ENCODE data around the gene TMEM196. TPM values are rescaled to one million over a fixed set of nuclear protein-coding genes. Genes with fewer than 3 reads are reported as not detected.
A peak's percentile ranks its signal among the peaks of the same experiment; 100 is the strongest.

Gene TMEM196
- total RNA-seq, 6 donors from 2014 or later, result not detected

- Histone ChIP-seq H3K27ac (no peak overlapping the region), H3K36me3 (no peaks in the 10 kb centered on the region), H3K9me3 (no peaks in the 10 kb centered on the region), H3K4me1 (no peaks in the 10 kb centered on the region), H3K27me3 (no peaks in the 10 kb centered on the region), H3K4me3 (no peak overlapping the region)
- 32 to 38% methylated on average over 4 of the region's 4 CpGs for WGBS, 2 donors
- TF ChIP-seq POLR2AphosphoS5 (IDR thresholded peaks at IDR 0.05) (no peak), CTCF (IDR thresholded peaks at IDR 0.05) (peak in 5 of 6 experiments; percentile 10 to 40 (median 31)), POLR2A (IDR thresholded peaks at IDR 0.05) (no peak), EP300 (IDR thresholded peaks at IDR 0.05) (no peak)
- no peak for DNase-seq
- peak in 1 of 2 donors; percentile 46 for ATAC-seq (ENCODE audit: low FRiP score in 2 of 2)
Observed at GRCh38 chr7:19747740-19748339, 25.6 kb downstream of the TMEM196 start.

GRCh38 chr7:19744075-19744474 lies 29.3 kb downstream of the TMEM196 start:
- TF ChIP-seq EP300 (IDR thresholded peaks at IDR 0.05) (no peak), POLR2AphosphoS5 (IDR thresholded peaks at IDR 0.05) (no peak), CTCF (IDR thresholded peaks at IDR 0.05) (no peak), POLR2A (IDR thresholded peaks at IDR 0.05) (no peak)
- Histone ChIP-seq H3K36me3 (no peaks in the 10 kb centered on the region), H3K27me3 (no peaks in the 10 kb centered on the region), H3K27ac (no peak overlapping the region), H3K9me3 (no peaks in the 10 kb centered on the region), H3K4me3 (no peak overlapping the region), H3K4me1 (no peaks in the 10 kb centered on the region)
- 41 to 42% methylated on average over 1 of the region's 1 CpG for WGBS, 2 donors
- ATAC-seq (ENCODE audit: low FRiP score in 2 of 2), result no peak
- no peak for DNase-seq

GRCh38 chr7:19728716-19729115 lies 44.7 kb downstream of the TMEM196 start:
- no peak for TF ChIP-seq POLR2AphosphoS5 (IDR thresholded peaks at IDR 0.05)
- no peak for TF ChIP-seq EP300 (IDR thresholded peaks at IDR 0.05)
- no peak for TF ChIP-seq POLR2A (IDR thresholded peaks at IDR 0.05)
- no peak for TF ChIP-seq CTCF (IDR thresholded peaks at IDR 0.05)
- Histone ChIP-seq H3K9me3 (no peaks in the 10 kb centered on the region), H3K27ac (no peak overlapping the region), H3K36me3 (no peaks in the 10 kb centered on the region), H3K4me3 (no peak overlapping the region), H3K27me3 (no peaks in the 10 kb centered on the region), H3K4me1 (no peaks in the 10 kb centered on the region)
- ATAC-seq (ENCODE audit: low FRiP score in 2 of 2) (no peak), DNase-seq (no peak)
- 79 to 80% methylated on average over 3 of the region's 3 CpGs for WGBS, 2 donors

- ATAC-seq (ENCODE audit: low FRiP score in 2 of 2), result no peak
- TF ChIP-seq CTCF (IDR thresholded peaks at IDR 0.05) (no peak), POLR2A (IDR thresholded peaks at IDR 0.05) (no peak), EP300 (IDR thresholded peaks at IDR 0.05) (no peak), POLR2AphosphoS5 (IDR thresholded peaks at IDR 0.05) (no peak)
Observed at GRCh38 chr7:19725770-19726169, 47.6 kb downstream of the TMEM196 start.

GRCh38 chr7:19715499-19715898 lies 57.9 kb downstream of the TMEM196 start:
- no peaks in the 10 kb centered on the region for H3K36me3 ChIP-seq
- H3K27ac ChIP-seq, result no peak overlapping the region
- no peaks in the 10 kb centered on the region for H3K9me3 ChIP-seq
- H3K4me3 ChIP-seq, result no peak overlapping the region
- TF ChIP-seq POLR2A (IDR thresholded peaks at IDR 0.05) (no peak), POLR2AphosphoS5 (IDR thresholded peaks at IDR 0.05) (no peak), EP300 (IDR thresholded peaks at IDR 0.05) (no peak), CTCF (IDR thresholded peaks at IDR 0.05) (no peak)
- H3K27me3 ChIP-seq, result no peaks in the 10 kb centered on the region
- DNase-seq (no peak), ATAC-seq (ENCODE audit: low FRiP score in 2 of 2) (no peak)
- no peaks in the 10 kb centered on the region for H3K4me1 ChIP-seq
- WGBS, 2 donors, result 39 to 55% methylated on average over 1 of the region's 1 CpG

More at GRCh38 chr7:19725770-19726169, 47.6 kb downstream of the TMEM196 start:
- no peak for DNase-seq
- WGBS, 2 donors, result 85 to 86% methylated on average over 5 of the region's 5 CpGs
- Histone ChIP-seq H3K27ac (no peak overlapping the region), H3K9me3 (no peaks in the 10 kb centered on the region), H3K36me3 (no peaks in the 10 kb centered on the region), H3K4me3 (no peak overlapping the region), H3K4me1 (no peaks in the 10 kb centered on the region), H3K27me3 (no peaks in the 10 kb centered on the region)

Measured in upper lobe of left lung (tissue), 6 donors.